Endothelial cell of umbilical vein (primary cell): ENCODE measurements around the gene ASB13. TPM values are rescaled to one million over a fixed set of nuclear protein-coding genes. Genes with fewer than 3 reads are reported as not detected.

Experiments
- BruUV-seq: library from RNA; stranded (reverse); fragments of 400-500 nt; replicated peaks from 2 replicates; lab custom pipeline; 2021; lab: Mats Ljungman, UMichigan
- CTCF ChIA-PET: fragments of 300-600, 350-600 bp; sonication (Branson Sonifier 250); formaldehyde crosslinking; loops from one replicate; lab custom pipeline; 2021; ENCODE audit warnings: antibody characterized with exemption, inconsistent platforms; lab: Charles Lee
- POLR2A ChIA-PET: fragments of 300-600, 350-600 bp; sonication (Branson Sonifier 250); formaldehyde crosslinking; loops from one replicate; lab custom pipeline; 2021; ENCODE audit warnings: antibody characterized with exemption, inconsistent platforms; lab: Charles Lee
- DNase-seq: peaks from one replicate; pipeline ENCODE4 v3.0.0-alpha.2; 2011; ENCODE audit warnings: low read depth, low spot score
- FAIRE-seq: peaks from 2 replicates; lab custom pipeline; 2011; peaks lifted over from hg19 to GRCh38; lab: Jason Lieb, UNC
- H2AFZ ChIP-seq: 2 replicates; pipeline ENCODE4 v1.6.0; 2012; ENCODE audit warnings: low read depth, low read length, control low read depth, inconsistent platforms
- H3K27ac ChIP-seq: 2 replicates; pipeline ENCODE4 v1.5.1; 2011; ENCODE audit warnings: low read depth, mild to moderate bottlenecking, control low read depth, low read length, moderate library complexity; ENCODE audit not compliant: insufficient read depth
- H3K27me3 ChIP-seq, 2 experiments: 2 replicates each; pipeline versions ENCODE4 v1.6.0 to v1.6.1; 2011; ENCODE audit warnings: low read length in 2 of 2, mixed read lengths in 1 of 2; ENCODE audit not compliant: control insufficient read depth in 2 of 2, insufficient read depth in 2 of 2
- H3K36me3 ChIP-seq, 2 experiments: 2 replicates in 1 of 2; 3 replicates in 1 of 2; pipeline ENCODE4 v1.5.1; 2011; ENCODE audit warnings: low read length in 2 of 2, mild to moderate bottlenecking in 1 of 2, moderate library complexity in 1 of 2; ENCODE audit not compliant: control insufficient read depth in 2 of 2, insufficient read depth in 2 of 2; ENCODE audit errors: extremely low read depth in 1 of 2
- H3K4me1 ChIP-seq: 3 replicates; pipeline ENCODE4 v1.5.1; 2011; ENCODE audit warnings: mild to moderate bottlenecking, low read length; ENCODE audit not compliant: control insufficient read depth, insufficient read depth; ENCODE audit errors: extremely low read depth
- H3K4me2 ChIP-seq: 2 replicates; pipeline ENCODE4 v1.6.1; 2011; ENCODE audit warnings: low read length, control low read depth, mixed read lengths; ENCODE audit not compliant: insufficient read depth
- H3K4me3 ChIP-seq, 3 experiments: fragments of 200-600 bp in 1 of 3; sonication (generic), shearing (Covaris generic) in 1 of 3; replicated peaks in 1 of 3; 2 replicates each; pipeline ENCODE4 v1.5.1; 2011 to 2016; ENCODE audit warnings: control low read depth in 3 of 3, low read length in 3 of 3, mild to moderate bottlenecking in 2 of 3, inconsistent platforms in 1 of 3, low read depth in 1 of 3, moderate library complexity in 1 of 3; ENCODE audit not compliant: insufficient read depth in 1 of 3
- H3K79me2 ChIP-seq: 2 replicates; pipeline ENCODE4 v1.6.0; 2012; ENCODE audit warnings: low read length, inconsistent platforms; ENCODE audit not compliant: control insufficient read depth, insufficient read depth
- H3K9ac ChIP-seq: replicated peaks from 2 replicates; pipeline ENCODE3; 2011; ENCODE audit warnings: low read length, control low read depth; ENCODE audit not compliant: insufficient read depth; ENCODE audit errors: extremely low read depth
- H3K9me1 ChIP-seq: replicated peaks from 3 replicates; pipeline ENCODE4 v1.6.0; 2011; ENCODE audit warnings: mild to moderate bottlenecking, low read length; ENCODE audit not compliant: control insufficient read depth, insufficient read depth; ENCODE audit errors: extremely low read depth
- H3K9me3 ChIP-seq: replicated peaks from 2 replicates; pipeline ENCODE4 v1.5.1; 2012; ENCODE audit warnings: low read length, inconsistent platforms; ENCODE audit not compliant: control insufficient read depth, insufficient read depth
- H4K20me1 ChIP-seq: replicated peaks from 2 replicates; pipeline ENCODE3; 2011; ENCODE audit warnings: mild to moderate bottlenecking, low read length; ENCODE audit not compliant: control insufficient read depth, insufficient read depth; ENCODE audit errors: extremely low read depth
- EZH2 ChIP-seq: IDR thresholded peaks from 2 replicates; pipeline ENCODE4 v1.6.1; 2012; ENCODE audit warnings: borderline replicate concordance, low read depth, mild to moderate bottlenecking, moderate library complexity, low read length, inconsistent platforms; ENCODE audit not compliant: severe bottlenecking
- FOS ChIP-seq: IDR thresholded peaks from 2 replicates; pipeline ENCODE4 v1.6.1; 2011; ENCODE audit warnings: mild to moderate bottlenecking, low read length, moderate library complexity, borderline replicate concordance; ENCODE audit not compliant: insufficient read depth
- GATA2 ChIP-seq: IDR thresholded peaks from 2 replicates; pipeline ENCODE4 v1.7.0; 2011; ENCODE audit warnings: low read depth, mild to moderate bottlenecking, moderate library complexity, mixed read lengths, low read length; ENCODE audit not compliant: insufficient read length, insufficient read depth
- JUN ChIP-seq: IDR thresholded peaks from 2 replicates; pipeline ENCODE4 v1.6.1; 2011; ENCODE audit warnings: borderline replicate concordance, low read depth; ENCODE audit not compliant: insufficient read length, insufficient read depth
- MYC ChIP-seq: IDR thresholded peaks from one replicate; pipeline ENCODE4 v1.6.1; 2011; ENCODE audit warnings: mild to moderate bottlenecking, low read depth, low read length
- POLR2A ChIP-seq: IDR thresholded peaks from 2 replicates; pipeline ENCODE4 v1.6.1; 2012; ENCODE audit warnings: low read depth, mild to moderate bottlenecking, control low read depth, low read length
- POLR2AphosphoS5 ChIP-seq: IDR thresholded peaks from 2 replicates; pipeline ENCODE4 v1.6.1; 2012; ENCODE audit warnings: low read depth, mild to moderate bottlenecking, control low read depth, low read length, moderate library complexity; ENCODE audit not compliant: insufficient read depth
- dilution Hi-C: fragments of 300-500 bp; cut with MboI; formaldehyde crosslinking; loops from one replicate; pipeline ENCODE4 v1.15.0; 2019; ENCODE audit warnings: low sequenced_read_pairs; ENCODE audit not compliant: extremely low pct_ligation_motif_present
- intact Hi-C: fragments of 100-400 bp; cut with micrococcal nuclease; formaldehyde crosslinking; loops from one replicate; pipeline ENCODE4 v1.10.0; 2022
- polyA plus RNA-seq, 4 experiments: library from polyadenylated mRNA; depleted of rRNA in 3 of 4; stranded (reverse) in 3 of 4; unstranded in 1 of 4; fragments of >200 nt; gene quantifications; 2 replicates each; pipeline versions ENCODE4 v1.2.1 to v1.2.3, GENCODE V29; 2011 to 2012; ENCODE audit warnings: missing spikeins in 1 of 4
- total RNA-seq: library from RNA; stranded (reverse); gene quantifications from 2 replicates; pipeline ENCODE4 v1.2.3, GENCODE V29; 2021
- TF ChIP-seq, protein P1 (sequence below), 2 donors: IDR thresholded peaks; 1 replicate in 1 of 2; 2 replicates in 1 of 2; pipeline ENCODE4 v1.5.1; 2011; ENCODE audit warnings: low read length in 2 of 2, mild to moderate bottlenecking in 2 of 2, moderate library complexity in 2 of 2, control low read depth in 1 of 2, inconsistent platforms in 1 of 2, low read depth in 1 of 2; ENCODE audit not compliant: insufficient read depth in 1 of 2; ENCODE audit errors: extremely low read depth in 1 of 2
- TF ChIP-seq, protein P2 (sequence below): IDR thresholded peaks from 2 replicates; pipeline ENCODE4 v1.6.1; 2011; ENCODE audit not compliant: insufficient read depth, insufficient read length

The ASB13 gene
- total and polyA plus RNA-seq, 2 donors (not counting 3 experiments of a cell fraction or from before 2014, with no cell fraction given) = 6.3 to 7.3 TPM

DNA sequence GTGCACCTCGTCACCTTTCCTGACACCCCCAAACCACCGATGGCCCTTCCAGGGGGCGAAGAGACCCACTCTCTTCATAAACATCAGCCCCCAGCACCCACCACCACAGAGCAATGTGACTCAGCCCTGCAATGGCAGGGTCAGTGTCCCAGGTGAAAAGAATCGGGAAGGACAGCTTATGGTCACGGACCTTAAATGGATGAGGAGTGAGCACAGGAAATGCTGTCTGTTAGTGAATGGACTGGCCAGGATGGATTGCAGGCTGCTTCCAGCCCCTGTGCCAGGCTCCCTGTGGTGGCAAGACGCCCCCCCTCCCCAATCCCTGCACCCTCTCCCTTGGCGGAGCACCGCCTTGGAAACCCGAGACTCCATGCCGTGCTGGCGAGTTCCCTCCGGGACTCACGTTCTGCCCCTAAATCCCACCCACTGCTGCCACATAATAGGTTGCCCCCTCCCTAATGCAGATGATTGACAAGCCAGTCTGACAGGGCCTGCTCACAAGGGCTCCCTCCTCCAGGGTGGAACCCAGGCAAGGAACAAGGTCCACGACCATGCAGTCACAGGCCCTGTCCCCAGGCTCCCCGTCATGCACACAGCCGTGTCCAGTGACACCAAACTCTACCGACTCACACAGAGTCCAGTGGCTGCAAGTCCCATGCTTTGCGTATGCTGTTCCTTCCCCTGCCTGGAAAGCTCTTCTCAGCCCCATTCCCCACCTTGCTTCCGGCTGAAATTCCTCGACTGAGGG, 7.3 kb downstream of the ASB13 start:
- H3K9ac ChIP-seq = no peak overlapping the region
- ChIA-PET CTCF (no interaction called here), POLR2A (no interaction called here)
- no peak overlapping the region for H3K4me3 ChIP-seq
- H3K9me3 ChIP-seq = no peaks in the 10 kb centered on the region
- no peak for DNase-seq
- no peak for FAIRE-seq
- no peaks in the 10 kb centered on the region for H3K79me2 ChIP-seq
- TF ChIP-seq, protein P1, sequence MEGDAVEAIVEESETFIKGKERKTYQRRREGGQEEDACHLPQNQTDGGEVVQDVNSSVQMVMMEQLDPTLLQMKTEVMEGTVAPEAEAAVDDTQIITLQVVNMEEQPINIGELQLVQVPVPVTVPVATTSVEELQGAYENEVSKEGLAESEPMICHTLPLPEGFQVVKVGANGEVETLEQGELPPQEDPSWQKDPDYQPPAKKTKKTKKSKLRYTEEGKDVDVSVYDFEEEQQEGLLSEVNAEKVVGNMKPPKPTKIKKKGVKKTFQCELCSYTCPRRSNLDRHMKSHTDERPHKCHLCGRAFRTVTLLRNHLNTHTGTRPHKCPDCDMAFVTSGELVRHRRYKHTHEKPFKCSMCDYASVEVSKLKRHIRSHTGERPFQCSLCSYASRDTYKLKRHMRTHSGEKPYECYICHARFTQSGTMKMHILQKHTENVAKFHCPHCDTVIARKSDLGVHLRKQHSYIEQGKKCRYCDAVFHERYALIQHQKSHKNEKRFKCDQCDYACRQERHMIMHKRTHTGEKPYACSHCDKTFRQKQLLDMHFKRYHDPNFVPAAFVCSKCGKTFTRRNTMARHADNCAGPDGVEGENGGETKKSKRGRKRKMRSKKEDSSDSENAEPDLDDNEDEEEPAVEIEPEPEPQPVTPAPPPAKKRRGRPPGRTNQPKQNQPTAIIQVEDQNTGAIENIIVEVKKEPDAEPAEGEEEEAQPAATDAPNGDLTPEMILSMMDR (IDR thresholded peaks at IDR 0.05; ENCODE audit: extremely low read depth in 1 of 2, insufficient read depth in 1 of 2, low read depth in 1 of 2, low read length in 2 of 2) = no peak
- TF ChIP-seq, protein P2, sequence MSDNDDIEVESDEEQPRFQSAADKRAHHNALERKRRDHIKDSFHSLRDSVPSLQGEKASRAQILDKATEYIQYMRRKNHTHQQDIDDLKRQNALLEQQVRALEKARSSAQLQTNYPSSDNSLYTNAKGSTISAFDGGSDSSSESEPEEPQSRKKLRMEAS = no peak
- TF ChIP-seq EZH2 (no peak), POLR2A (no peak), FOS (no peak), JUN (no peak), POLR2AphosphoS5 (no peak), GATA2 (no peak), MYC (no peak)
- dilution Hi-C loops = no loop called here
- H2AFZ ChIP-seq = no peak overlapping the region
- H3K36me3 ChIP-seq = no peaks in the 10 kb centered on the region
- no TSS peak for BruUV-seq
- H3K9me1 ChIP-seq = no peaks in the 10 kb centered on the region
- no peaks in the 10 kb centered on the region for H3K27me3 ChIP-seq
- no peaks in the 10 kb centered on the region for H3K4me1 ChIP-seq
- H3K27ac ChIP-seq = no peak overlapping the region
- intact Hi-C loops = no loop called here
- no peaks in the 10 kb centered on the region for H4K20me1 ChIP-seq
- no peak overlapping the region for H3K4me2 ChIP-seq
